ENCODE data around the gene MTMR12.
"Not testable (repeated sequence)": the region's sequence is repeated elsewhere in the genome, so short reads cannot be mapped to it uniquely, and the experiment has no call there.

MTMR12 gene

DNA sequence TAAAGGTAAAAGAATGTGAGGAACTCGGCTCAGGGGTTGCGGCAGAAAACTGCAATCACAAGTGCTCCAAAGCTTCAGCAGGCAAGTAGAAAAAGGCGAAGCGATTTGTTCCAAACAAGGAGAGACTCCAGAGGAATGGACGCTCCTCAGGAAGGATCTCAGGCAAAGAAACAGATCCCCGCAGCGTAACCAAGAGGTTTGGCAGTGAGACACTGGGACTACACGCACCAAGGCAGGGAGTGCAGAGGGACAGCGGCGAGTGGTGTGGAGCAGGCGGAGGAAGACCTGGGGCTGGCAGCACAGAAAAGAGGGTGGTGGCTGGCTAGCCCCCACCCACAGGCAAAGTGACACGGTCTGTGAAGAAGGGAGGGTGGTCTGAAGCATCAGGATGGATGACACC is 83.9 kb downstream of the MTMR12 start:
- Histone ChIP-seq H3K36me3 (ENCODE audit: control insufficient read depth, insufficient read depth, low read length) (peaks cover 10% of the 10 kb centered on the region), H3K4me3 (replicated peaks; ENCODE audit: low read depth, low read length) (no peak overlapping the region), H3K27me3 (replicated peaks; ENCODE audit: control insufficient read depth, insufficient read depth, low read length) (no peaks in the 10 kb centered on the region)
- DNase-seq (ENCODE audit: extremely low read depth, insufficient read length) = no peak
- TF ChIP-seq, protein P1, sequence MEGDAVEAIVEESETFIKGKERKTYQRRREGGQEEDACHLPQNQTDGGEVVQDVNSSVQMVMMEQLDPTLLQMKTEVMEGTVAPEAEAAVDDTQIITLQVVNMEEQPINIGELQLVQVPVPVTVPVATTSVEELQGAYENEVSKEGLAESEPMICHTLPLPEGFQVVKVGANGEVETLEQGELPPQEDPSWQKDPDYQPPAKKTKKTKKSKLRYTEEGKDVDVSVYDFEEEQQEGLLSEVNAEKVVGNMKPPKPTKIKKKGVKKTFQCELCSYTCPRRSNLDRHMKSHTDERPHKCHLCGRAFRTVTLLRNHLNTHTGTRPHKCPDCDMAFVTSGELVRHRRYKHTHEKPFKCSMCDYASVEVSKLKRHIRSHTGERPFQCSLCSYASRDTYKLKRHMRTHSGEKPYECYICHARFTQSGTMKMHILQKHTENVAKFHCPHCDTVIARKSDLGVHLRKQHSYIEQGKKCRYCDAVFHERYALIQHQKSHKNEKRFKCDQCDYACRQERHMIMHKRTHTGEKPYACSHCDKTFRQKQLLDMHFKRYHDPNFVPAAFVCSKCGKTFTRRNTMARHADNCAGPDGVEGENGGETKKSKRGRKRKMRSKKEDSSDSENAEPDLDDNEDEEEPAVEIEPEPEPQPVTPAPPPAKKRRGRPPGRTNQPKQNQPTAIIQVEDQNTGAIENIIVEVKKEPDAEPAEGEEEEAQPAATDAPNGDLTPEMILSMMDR (IDR thresholded peaks at IDR 0.05; ENCODE audit: insufficient read depth, low read length, poor library complexity, severe bottlenecking) = no peak

- Histone ChIP-seq H3K27me3 (replicated peaks; ENCODE audit: control insufficient read depth, insufficient read depth, low read length) (no peaks in the 10 kb centered on the region), H3K4me3 (replicated peaks; ENCODE audit: low read depth, low read length) (no peak overlapping the region), H3K36me3 (ENCODE audit: control insufficient read depth, insufficient read depth, low read length) (peaks cover 8% of the 10 kb centered on the region)
- TF ChIP-seq, protein P1 (IDR thresholded peaks at IDR 0.05; ENCODE audit: insufficient read depth, low read length, poor library complexity, severe bottlenecking) = no peak
- no peak for DNase-seq (ENCODE audit: extremely low read depth, insufficient read length)
Measured at GRCh38 chr5:32225445-32225844, 87.3 kb downstream of the MTMR12 start.

DNA sequence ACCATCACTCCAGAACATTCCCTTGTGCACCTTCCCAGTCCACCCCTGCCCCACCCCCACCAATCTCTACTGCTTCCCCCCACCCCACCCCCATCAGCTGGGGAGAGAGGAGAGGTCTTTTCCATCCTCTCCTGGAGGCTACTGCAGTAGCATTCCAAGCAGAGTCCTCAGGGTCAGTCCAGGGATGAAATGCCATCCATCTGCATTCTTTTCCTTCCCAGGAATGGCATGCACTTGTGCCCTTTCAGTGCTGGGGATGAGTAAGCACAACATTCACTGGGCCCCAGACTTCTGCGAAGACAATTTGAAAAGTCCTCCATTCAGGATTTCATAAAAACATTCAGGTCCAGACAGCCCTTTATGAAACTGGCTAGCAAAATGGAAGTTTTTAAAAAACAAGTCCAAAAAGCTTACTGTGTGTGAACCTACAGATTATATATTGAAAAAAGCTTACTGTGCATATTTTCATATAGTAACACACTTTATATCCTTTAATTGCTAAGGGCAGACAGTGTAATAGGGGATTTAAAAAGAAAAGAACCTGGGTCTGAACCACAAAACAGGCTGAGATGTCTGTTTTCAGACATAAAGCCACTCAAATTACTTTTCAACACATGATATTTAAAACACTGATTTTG is 88.6 kb downstream of the MTMR12 start:
- H3K36me3 ChIP-seq (ENCODE audit: control insufficient read depth, insufficient read depth, low read length) = peaks cover 2% of the 10 kb centered on the region
- no peaks in the 10 kb centered on the region for H3K27me3 ChIP-seq (replicated peaks; ENCODE audit: control insufficient read depth, insufficient read depth, low read length)
- TF ChIP-seq, protein P1 (IDR thresholded peaks at IDR 0.05; ENCODE audit: insufficient read depth, low read length, poor library complexity, severe bottlenecking) = no peak
- no peak overlapping the region for H3K4me3 ChIP-seq (replicated peaks; ENCODE audit: low read depth, low read length)
- DNase-seq (ENCODE audit: extremely low read depth, insufficient read length) = no peak

GRCh38 chr5:32222723-32223470 is 89.8 kb downstream of the MTMR12 start:
- DNase-seq (ENCODE audit: extremely low read depth, insufficient read length) = no peak
- Histone ChIP-seq H3K36me3 (ENCODE audit: control insufficient read depth, insufficient read depth, low read length) (no peaks in the 10 kb centered on the region), H3K27me3 (replicated peaks; ENCODE audit: control insufficient read depth, insufficient read depth, low read length) (no peaks in the 10 kb centered on the region), H3K4me3 (replicated peaks; ENCODE audit: low read depth, low read length) (no peak overlapping the region)
- TF ChIP-seq, protein P1 (IDR thresholded peaks at IDR 0.05; ENCODE audit: insufficient read depth, low read length, poor library complexity, severe bottlenecking) = no peak

GRCh38 chr5:32217886-32218396 is 94.8 kb downstream of the MTMR12 start:
- DNase-seq (ENCODE audit: extremely low read depth, insufficient read length) = no peak
- TF ChIP-seq, protein P1 (IDR thresholded peaks at IDR 0.05; ENCODE audit: insufficient read depth, low read length, poor library complexity, severe bottlenecking) = no peak
- H3K27me3 ChIP-seq (replicated peaks; ENCODE audit: control insufficient read depth, insufficient read depth, low read length) = no peaks in the 10 kb centered on the region
- H3K36me3 ChIP-seq (ENCODE audit: control insufficient read depth, insufficient read depth, low read length) = no peaks in the 10 kb centered on the region
- no peak overlapping the region for H3K4me3 ChIP-seq (replicated peaks; ENCODE audit: low read depth, low read length)

GRCh38 chr5:32214344-32214743 is 98.4 kb downstream of the MTMR12 start:
- H3K27me3 ChIP-seq (replicated peaks; ENCODE audit: control insufficient read depth, insufficient read depth, low read length); H3K36me3 ChIP-seq (ENCODE audit: control insufficient read depth, insufficient read depth, low read length); DNase-seq (ENCODE audit: extremely low read depth, insufficient read length); H3K4me3 ChIP-seq (replicated peaks; ENCODE audit: low read depth, low read length): not testable (repeated sequence)
